GM13977 (cell line): ENCODE data around the gene CARMIL1.

Experiments used
- DNase-seq: peaks from one replicate; pipeline ENCODE4 v3.0.0; 2012; ENCODE audit warnings: low spot score
- in situ Hi-C: fragments of 300-500 bp; cut with MboI; formaldehyde crosslinking; loops from one replicate; pipeline ENCODE4 v1.12.0; 2022; ENCODE audit warnings: low sequenced_read_pairs, low pct_unique_long_range_greater_than_20kb, mixed read lengths, inconsistent platforms; ENCODE audit not compliant: unreplicated experiment
- TF ChIP-seq, protein P1 (sequence below): IDR thresholded peaks from 2 replicates; pipeline ENCODE4 v1.5.1; 2012; ENCODE audit warnings: mild to moderate bottlenecking, control low read depth; ENCODE audit not compliant: insufficient read depth; ENCODE audit errors: extremely low read depth, missing control alignments

Gene CARMIL1

GRCh38 chr6:25525078-25525477, 245.9 kb downstream of the CARMIL1 start:
- no peak for DNase-seq
- TF ChIP-seq, protein P1, sequence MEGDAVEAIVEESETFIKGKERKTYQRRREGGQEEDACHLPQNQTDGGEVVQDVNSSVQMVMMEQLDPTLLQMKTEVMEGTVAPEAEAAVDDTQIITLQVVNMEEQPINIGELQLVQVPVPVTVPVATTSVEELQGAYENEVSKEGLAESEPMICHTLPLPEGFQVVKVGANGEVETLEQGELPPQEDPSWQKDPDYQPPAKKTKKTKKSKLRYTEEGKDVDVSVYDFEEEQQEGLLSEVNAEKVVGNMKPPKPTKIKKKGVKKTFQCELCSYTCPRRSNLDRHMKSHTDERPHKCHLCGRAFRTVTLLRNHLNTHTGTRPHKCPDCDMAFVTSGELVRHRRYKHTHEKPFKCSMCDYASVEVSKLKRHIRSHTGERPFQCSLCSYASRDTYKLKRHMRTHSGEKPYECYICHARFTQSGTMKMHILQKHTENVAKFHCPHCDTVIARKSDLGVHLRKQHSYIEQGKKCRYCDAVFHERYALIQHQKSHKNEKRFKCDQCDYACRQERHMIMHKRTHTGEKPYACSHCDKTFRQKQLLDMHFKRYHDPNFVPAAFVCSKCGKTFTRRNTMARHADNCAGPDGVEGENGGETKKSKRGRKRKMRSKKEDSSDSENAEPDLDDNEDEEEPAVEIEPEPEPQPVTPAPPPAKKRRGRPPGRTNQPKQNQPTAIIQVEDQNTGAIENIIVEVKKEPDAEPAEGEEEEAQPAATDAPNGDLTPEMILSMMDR = no peak
- in situ Hi-C loops = no loop called here

GRCh38 chr6:25534942-25535631, 255.9 kb downstream of the CARMIL1 start:
- no peak for DNase-seq
- in situ Hi-C loops = no loop called here
- TF ChIP-seq, protein P1 = no peak

DNA sequence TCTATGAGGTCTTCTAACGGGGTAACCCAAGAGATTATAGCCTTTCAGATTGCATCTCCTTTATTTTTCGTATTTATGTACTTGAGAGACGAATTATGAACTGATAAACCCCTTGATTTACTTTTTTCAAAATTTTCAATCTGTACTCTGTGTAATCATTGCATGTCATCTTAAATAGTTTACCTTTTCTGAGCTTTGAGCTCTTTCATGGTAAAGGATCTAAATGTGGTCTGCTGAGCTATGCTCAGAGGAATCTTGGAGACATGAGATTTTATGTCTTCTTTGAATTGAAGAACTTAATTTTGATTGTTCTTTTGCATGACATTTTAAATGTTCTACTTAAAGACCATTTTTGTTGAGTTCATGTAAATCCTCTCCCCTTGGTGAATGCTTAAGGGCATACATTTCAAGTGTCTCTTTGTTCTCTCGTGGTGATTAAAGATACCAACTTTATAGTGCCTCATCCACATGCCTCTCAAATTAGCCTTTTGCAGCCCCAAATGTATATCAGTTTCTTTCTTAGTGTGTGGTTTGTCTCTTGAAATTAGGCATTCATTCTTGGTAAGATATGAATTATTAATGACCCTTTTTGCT, 256.6 kb downstream of the CARMIL1 start:
- TF ChIP-seq, protein P1 = no peak
- in situ Hi-C loops = no loop called here
- no peak for DNase-seq

DNA sequence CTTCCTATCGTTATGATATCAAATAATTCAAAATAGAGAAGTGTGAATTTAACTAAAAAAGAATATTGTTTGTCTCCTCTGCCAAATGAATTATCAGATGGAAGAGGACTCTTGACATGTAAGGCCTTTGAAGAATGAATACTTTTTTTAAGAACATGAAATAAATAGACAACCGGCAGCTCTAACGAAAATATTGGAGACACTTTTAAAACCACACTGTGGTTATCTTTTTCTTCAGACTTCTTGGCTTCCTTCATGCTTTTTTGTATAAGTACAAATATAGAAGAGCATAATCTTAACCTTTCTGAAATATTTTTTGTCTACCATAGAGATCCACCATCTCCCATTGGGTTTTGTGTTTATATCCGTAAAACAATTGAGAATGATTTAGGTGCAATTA, 257.6 kb downstream of the CARMIL1 start:
- TF ChIP-seq, protein P1 = no peak
- in situ Hi-C loops = no loop called here
- no peak for DNase-seq

GRCh38 chr6:25537349-25538018, 258.3 kb downstream of the CARMIL1 start:
- in situ Hi-C loops = no loop called here
- DNase-seq = no peak
- TF ChIP-seq, protein P1 = no peak

- in situ Hi-C loops = no loop called here
- TF ChIP-seq, protein P1 = no peak
- no peak for DNase-seq
Measured at GRCh38 chr6:25541228-25541627, 262.1 kb downstream of the CARMIL1 start.
